Activated CD4-positive, alpha-beta memory T cell treated with anti-CD3 and anti-CD28 coated beads for 36 hours (primary cell): ENCODE measurements around the gene ADI1. TPM values are rescaled to one million over a fixed set of nuclear protein-coding genes. Genes with fewer than 3 reads are reported as not detected.

Source experiments
- CTCF ChIA-PET: fragments of 350-600 bp; sonication (Branson Sonifier 250); formaldehyde crosslinking; loops from one replicate; lab custom pipeline; 2021; ENCODE audit warnings: antibody characterized with exemption, inconsistent platforms; lab: Charles Lee
- POLR2A ChIA-PET: fragments of 350-600 bp; sonication (Branson Sonifier 250); formaldehyde crosslinking; loops from one replicate; lab custom pipeline; 2021; ENCODE audit warnings: antibody characterized with exemption; lab: Charles Lee
- DNase-seq: peaks from one replicate; pipeline ENCODE4 v3.0.0-alpha.2; 2020
- H3K27ac Mint-ChIP-seq: one replicate; pipeline ENCODE4 v1.8.0; 2021; ENCODE audit warnings: mixed read lengths
- H3K27me3 Mint-ChIP-seq: one replicate; pipeline ENCODE4 v1.8.0; 2021; ENCODE audit warnings: mixed read lengths
- H3K36me3 Mint-ChIP-seq: one replicate; pipeline ENCODE4 v1.8.0; 2021; ENCODE audit warnings: mixed read lengths
- H3K4me1 Mint-ChIP-seq: one replicate; pipeline ENCODE4 v1.8.0; 2021; ENCODE audit warnings: low read depth, mixed read lengths
- H3K4me3 Mint-ChIP-seq: one replicate; pipeline ENCODE4 v1.8.0; 2021; ENCODE audit warnings: mild to moderate bottlenecking, mixed read lengths
- H3K9me3 Mint-ChIP-seq: one replicate; pipeline ENCODE4 v1.8.0; 2021; ENCODE audit warnings: mixed read lengths
- intact Hi-C: fragments of 100-400 bp; cut with micrococcal nuclease; formaldehyde crosslinking; loops from one replicate; pipeline ENCODE4 v1.15.1; 2023
- total RNA-seq, 2 experiments: library from RNA; stranded (reverse); gene quantifications; one replicate each; pipeline ENCODE4 v1.2.3, GENCODE V29; 2021

Gene ADI1
- total RNA-seq, 2 experiments from 2014 or later = 36.0 to 36.4 TPM

GRCh38 chr2:3463186-3463835 is 56.0 kb downstream of the ADI1 start:
- H3K36me3 Mint-ChIP-seq = peaks cover 16% of the 10 kb centered on the region
- H3K27ac Mint-ChIP-seq = no peak overlapping the region
- ChIA-PET POLR2A (no interaction called here), CTCF (interaction anchor here (1.0 to 4.6 kb wide), 7 partner anchors 10 to 188 kb away, joined by 3 to 32 read pairs (median 4); no protein-coding TSS in a partner anchor)
- no peaks in the 10 kb centered on the region for H3K9me3 Mint-ChIP-seq
- no peak overlapping the region for H3K4me3 Mint-ChIP-seq
- no peaks in the 10 kb centered on the region for H3K27me3 Mint-ChIP-seq
- DNase-seq = no peak
- peaks cover 8% of the 10 kb centered on the region for H3K4me1 Mint-ChIP-seq
- intact Hi-C loops = no loop called here

GRCh38 chr2:3462493-3463104 is 56.7 kb downstream of the ADI1 start:
- Mint-ChIP-seq H3K36me3 (peaks cover 10% of the 10 kb centered on the region), H3K9me3 (no peaks in the 10 kb centered on the region), H3K27me3 (no peaks in the 10 kb centered on the region), H3K27ac (no peak overlapping the region), H3K4me1 (peaks cover 8% of the 10 kb centered on the region), H3K4me3 (no peak overlapping the region)
- CTCF ChIA-PET = interaction anchor here (0.8 to 4.6 kb wide), 10 partner anchors 10 to 412 kb away, joined by 3 to 32 read pairs (median 4); no protein-coding TSS in a partner anchor
- intact Hi-C loops = loop anchor here (1.0 kb wide), 1 partner anchor 38 kb away; no protein-coding TSS in a partner anchor
- no peak for DNase-seq
- POLR2A ChIA-PET = interaction anchor here (1.0 kb wide), 1 partner anchor 96 kb away, joined by 3 read pairs; the partner anchor contains the start of gene RNASEH1

GRCh38 chr2:3461801-3462492 is 57.4 kb downstream of the ADI1 start:
- Mint-ChIP-seq H3K36me3 (peaks cover 8% of the 10 kb centered on the region), H3K27ac (peak overlapping the region; percentile 69), H3K27me3 (no peaks in the 10 kb centered on the region), H3K9me3 (no peaks in the 10 kb centered on the region), H3K4me1 (peaks cover 8% of the 10 kb centered on the region), H3K4me3 (no peak overlapping the region)
- intact Hi-C loops = loop anchor here (1.0 kb wide), 1 partner anchor 38 kb away; no protein-coding TSS in a partner anchor
- POLR2A ChIA-PET = interaction anchor here (1.0 kb wide), 1 partner anchor 96 kb away, joined by 3 read pairs; the partner anchor contains the start of gene RNASEH1
- DNase-seq = no peak
- CTCF ChIA-PET = interaction anchor here (0.6 to 4.6 kb wide), 14 partner anchors 11 to 411 kb away, joined by 3 to 32 read pairs (median 4); partner anchors contain the start of gene RNASEH1

GRCh38 chr2:3460831-3461800 is 58.2 kb downstream of the ADI1 start:
- Mint-ChIP-seq H3K4me3 (no peak overlapping the region), H3K27me3 (no peaks in the 10 kb centered on the region), H3K36me3 (peaks cover 13% of the 10 kb centered on the region), H3K27ac (peak overlapping the region; percentile 42), H3K9me3 (no peaks in the 10 kb centered on the region), H3K4me1 (peaks cover 8% of the 10 kb centered on the region)
- intact Hi-C loops = no loop called here
- ChIA-PET POLR2A (no interaction called here), CTCF (interaction anchor here (0.6 to 4.6 kb wide), 7 partner anchors 12 to 625 kb away, joined by 3 to 32 read pairs (median 5); no protein-coding TSS in a partner anchor)
- DNase-seq = no peak

GRCh38 chr2:3460156-3460555 is 59.2 kb downstream of the ADI1 start:
- CTCF ChIA-PET = interaction anchor here (0.6 to 4.6 kb wide), 2 partner anchors 36 to 624 kb away, joined by 3 to 32 read pairs; no protein-coding TSS in a partner anchor
- POLR2A ChIA-PET = no interaction called here
- Mint-ChIP-seq H3K27me3 (no peaks in the 10 kb centered on the region), H3K36me3 (peaks cover 16% of the 10 kb centered on the region), H3K9me3 (no peaks in the 10 kb centered on the region), H3K27ac (no peak overlapping the region), H3K4me3 (no peak overlapping the region), H3K4me1 (peaks cover 8% of the 10 kb centered on the region)
- DNase-seq = no peak
- intact Hi-C loops = no loop called here

GRCh38 chr2:3459185-3460015 is 59.9 kb downstream of the ADI1 start:
- Mint-ChIP-seq H3K36me3 (peaks cover 14% of the 10 kb centered on the region), H3K4me3 (no peak overlapping the region), H3K27ac (no peak overlapping the region), H3K4me1 (peaks cover 8% of the 10 kb centered on the region), H3K9me3 (no peaks in the 10 kb centered on the region), H3K27me3 (no peaks in the 10 kb centered on the region)
- no peak for DNase-seq
- ChIA-PET CTCF (no interaction called here), POLR2A (no interaction called here)
- intact Hi-C loops = no loop called here

- ChIA-PET CTCF (no interaction called here), POLR2A (no interaction called here)
- Mint-ChIP-seq H3K36me3 (peaks cover 9% of the 10 kb centered on the region), H3K9me3 (no peaks in the 10 kb centered on the region), H3K27ac (no peak overlapping the region), H3K4me3 (no peak overlapping the region), H3K27me3 (no peaks in the 10 kb centered on the region), H3K4me1 (peaks cover 8% of the 10 kb centered on the region)
- intact Hi-C loops = no loop called here
- DNase-seq = no peak
Measured at GRCh38 chr2:3458396-3459184, 60.7 kb downstream of the ADI1 start.

GRCh38 chr2:3457524-3458395 is 61.6 kb downstream of the ADI1 start:
- CTCF ChIA-PET = no interaction called here
- H3K27me3 Mint-ChIP-seq = no peaks in the 10 kb centered on the region
- DNase-seq = no peak
- intact Hi-C loops = no loop called here
- H3K9me3 Mint-ChIP-seq = no peaks in the 10 kb centered on the region
- peaks cover 8% of the 10 kb centered on the region for H3K4me1 Mint-ChIP-seq
- H3K4me3 Mint-ChIP-seq = no peak overlapping the region
- POLR2A ChIA-PET = no interaction called here
- peaks cover 9% of the 10 kb centered on the region for H3K36me3 Mint-ChIP-seq
- H3K27ac Mint-ChIP-seq = no peak overlapping the region

GRCh38 chr2:3456125-3456524 is 63.2 kb downstream of the ADI1 start:
- Mint-ChIP-seq H3K27ac (no peak overlapping the region), H3K9me3 (no peaks in the 10 kb centered on the region), H3K4me3 (no peak overlapping the region), H3K4me1 (no peaks in the 10 kb centered on the region), H3K36me3 (peaks cover 11% of the 10 kb centered on the region), H3K27me3 (no peaks in the 10 kb centered on the region)
- CTCF ChIA-PET = no interaction called here
- DNase-seq = no peak
- POLR2A ChIA-PET = no interaction called here
- intact Hi-C loops = no loop called here
